WTC11 (cell line): ENCODE results near the gene PRR23E. TPM values are rescaled to one million over a fixed set of nuclear protein-coding genes. Genes with fewer than 3 reads are reported as not detected.

Experiments
- total RNA-seq: library from RNA; stranded (reverse); gene quantifications from 3 replicates; pipeline ENCODE4 v1.2.3, GENCODE V29; 2021

Gene PRR23E
- total RNA-seq, 1 experiment from 2014 or later, result not detected

Other genes starting within 250 kb of the PRR23E start
- 53.0 to 55.0 TPM (median 53.8 TPM) in 3 replicates for gene PLXNA1, start 210.0 kb upstream of the PRR23E start, total RNA-seq
- gene PRR20G, start 94.9 kb downstream of the PRR23E start, total RNA-seq, result 0.18 TPM in 1 of 3 replicates, not detected in the others